Endothelial cell (in vitro differentiated cells): ENCODE results near the gene MYH11. TPM values are rescaled to one million over a fixed set of nuclear protein-coding genes. Genes with fewer than 3 reads are reported as not detected.
"Not testable (repeated sequence)": the region's sequence is repeated elsewhere in the genome, so short reads cannot be mapped to it uniquely, and the experiment has no call there.

Experiments
- DNase-seq: peaks from one replicate; pipeline ENCODE4 v3.0.0; 2021; ENCODE audit warnings: low spot score
- H3K27ac Mint-ChIP-seq: one replicate; pipeline ENCODE4 v1.8.0; 2021; ENCODE audit warnings: mixed read lengths, inconsistent platforms; ENCODE audit not compliant: unreplicated experiment
- H3K27me3 Mint-ChIP-seq: one replicate; pipeline ENCODE4 v1.8.0; 2021; ENCODE audit warnings: mild to moderate bottlenecking, moderate library complexity, mixed read lengths, inconsistent platforms; ENCODE audit not compliant: unreplicated experiment
- H3K36me3 Mint-ChIP-seq: one replicate; pipeline ENCODE4 v1.8.0; 2021; ENCODE audit warnings: mild to moderate bottlenecking, low read depth, mixed read lengths, inconsistent platforms; ENCODE audit not compliant: unreplicated experiment
- H3K4me1 Mint-ChIP-seq: one replicate; pipeline ENCODE4 v1.8.0; 2021; ENCODE audit warnings: mild to moderate bottlenecking, mixed read lengths, inconsistent platforms; ENCODE audit not compliant: unreplicated experiment
- H3K4me3 Mint-ChIP-seq: one replicate; pipeline ENCODE4 v1.8.0; 2021; ENCODE audit warnings: mild to moderate bottlenecking, mixed read lengths, inconsistent platforms; ENCODE audit not compliant: unreplicated experiment
- H3K9me3 Mint-ChIP-seq: one replicate; pipeline ENCODE4 v1.8.0; 2021; ENCODE audit warnings: mixed read lengths, inconsistent platforms; ENCODE audit not compliant: unreplicated experiment
- total RNA-seq: library from RNA; stranded (reverse); fragmentation: NEBNext Ultra II Directional; extraction: Animal tissue kit (Norgen Biotek cat#: 25700); gene quantifications from one replicate; pipeline ENCODE4 v1.2.1, GENCODE V29; 2021; ENCODE audit not compliant: unreplicated experiment
- TF ChIP-seq, protein P1 (sequence below): fragments of 200-600 bp; sonication (generic); IDR thresholded peaks from one replicate; pipeline ENCODE4 v1.5.0; 2021; ENCODE audit warnings: antibody characterized with exemption; ENCODE audit not compliant: unreplicated experiment

MYH11 gene
- total RNA-seq, 1 donor from 2014 or later = 0.51 TPM

DNA sequence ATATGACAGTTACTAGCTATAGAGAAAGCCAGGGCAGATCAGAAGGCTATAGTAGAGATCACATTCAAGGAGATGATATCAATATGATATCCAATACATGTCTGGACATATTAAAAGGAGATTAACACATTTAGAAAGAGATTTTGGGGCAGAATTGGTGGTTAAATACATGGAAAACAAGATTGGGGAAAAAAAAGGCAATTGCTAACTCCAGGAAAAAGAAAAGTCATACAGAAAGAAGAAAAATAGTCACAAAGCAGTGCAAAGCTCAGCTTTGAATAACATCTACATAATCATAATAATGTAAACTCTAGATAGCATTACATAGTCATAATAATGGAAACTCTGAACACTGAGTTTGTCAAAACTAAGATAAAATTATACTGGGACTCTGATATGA, 40.6 kb downstream of the MYH11 start:
- no peaks in the 10 kb centered on the region for H3K4me1 Mint-ChIP-seq

GRCh38 chr16:15812401-15812750, 44.5 kb downstream of the MYH11 start:
- H3K36me3 Mint-ChIP-seq, DNase-seq, H3K4me1 Mint-ChIP-seq, H3K27me3 Mint-ChIP-seq, H3K9me3 Mint-ChIP-seq, H3K4me3 Mint-ChIP-seq, H3K27ac Mint-ChIP-seq: not testable (repeated sequence)

More for the DNA sequence above, 40.6 kb downstream of the MYH11 start:
- no peaks in the 10 kb centered on the region for H3K36me3 Mint-ChIP-seq
- H3K4me3 Mint-ChIP-seq = no peak overlapping the region
- H3K27me3 Mint-ChIP-seq = no peaks in the 10 kb centered on the region
- no peak overlapping the region for H3K27ac Mint-ChIP-seq
- TF ChIP-seq, protein P1, sequence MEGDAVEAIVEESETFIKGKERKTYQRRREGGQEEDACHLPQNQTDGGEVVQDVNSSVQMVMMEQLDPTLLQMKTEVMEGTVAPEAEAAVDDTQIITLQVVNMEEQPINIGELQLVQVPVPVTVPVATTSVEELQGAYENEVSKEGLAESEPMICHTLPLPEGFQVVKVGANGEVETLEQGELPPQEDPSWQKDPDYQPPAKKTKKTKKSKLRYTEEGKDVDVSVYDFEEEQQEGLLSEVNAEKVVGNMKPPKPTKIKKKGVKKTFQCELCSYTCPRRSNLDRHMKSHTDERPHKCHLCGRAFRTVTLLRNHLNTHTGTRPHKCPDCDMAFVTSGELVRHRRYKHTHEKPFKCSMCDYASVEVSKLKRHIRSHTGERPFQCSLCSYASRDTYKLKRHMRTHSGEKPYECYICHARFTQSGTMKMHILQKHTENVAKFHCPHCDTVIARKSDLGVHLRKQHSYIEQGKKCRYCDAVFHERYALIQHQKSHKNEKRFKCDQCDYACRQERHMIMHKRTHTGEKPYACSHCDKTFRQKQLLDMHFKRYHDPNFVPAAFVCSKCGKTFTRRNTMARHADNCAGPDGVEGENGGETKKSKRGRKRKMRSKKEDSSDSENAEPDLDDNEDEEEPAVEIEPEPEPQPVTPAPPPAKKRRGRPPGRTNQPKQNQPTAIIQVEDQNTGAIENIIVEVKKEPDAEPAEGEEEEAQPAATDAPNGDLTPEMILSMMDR = no peak
- no peaks in the 10 kb centered on the region for H3K9me3 Mint-ChIP-seq
- DNase-seq = no peak

GRCh38 chr16:15811481-15812400, 45.1 kb downstream of the MYH11 start:
- Mint-ChIP-seq H3K9me3 (no peaks in the 10 kb centered on the region), H3K27me3 (peaks cover 1% of the 10 kb centered on the region), H3K36me3 (no peaks in the 10 kb centered on the region), H3K4me3 (no peak overlapping the region), H3K4me1 (peaks cover 12% of the 10 kb centered on the region), H3K27ac (no peak overlapping the region)
- TF ChIP-seq, protein P1 = no peak
- no peak for DNase-seq

DNA sequence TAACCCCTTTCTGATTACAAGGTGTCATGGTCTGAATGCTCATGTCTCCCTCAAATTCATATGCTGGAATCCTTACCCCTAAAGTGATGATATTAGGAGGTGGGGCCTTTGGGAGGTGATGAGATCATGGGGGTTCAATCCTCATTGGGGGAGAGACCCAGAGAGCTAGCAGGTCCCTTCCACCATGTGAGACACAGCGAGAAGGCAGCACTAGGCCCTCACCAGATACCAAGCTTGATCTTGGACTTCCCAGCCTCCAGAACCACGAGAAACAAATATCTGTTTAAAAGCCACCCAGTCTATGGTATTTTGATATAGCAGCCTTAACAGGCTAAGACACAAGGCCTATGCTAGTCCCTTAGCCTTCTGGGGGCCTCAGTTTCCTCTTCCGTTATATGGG, 45.9 kb downstream of the MYH11 start:
- TF ChIP-seq, protein P1 = no peak
- no peaks in the 10 kb centered on the region for H3K9me3 Mint-ChIP-seq
- H3K27ac Mint-ChIP-seq = no peak overlapping the region
- no peak overlapping the region for H3K4me3 Mint-ChIP-seq
- no peak for DNase-seq
- peaks cover 1% of the 10 kb centered on the region for H3K27me3 Mint-ChIP-seq
- no peaks in the 10 kb centered on the region for H3K36me3 Mint-ChIP-seq
- peaks cover 12% of the 10 kb centered on the region for H3K4me1 Mint-ChIP-seq

- Mint-ChIP-seq H3K9me3 (no peaks in the 10 kb centered on the region), H3K27me3 (peaks cover 1% of the 10 kb centered on the region), H3K36me3 (no peaks in the 10 kb centered on the region), H3K27ac (no peak overlapping the region), H3K4me3 (no peak overlapping the region), H3K4me1 (peaks cover 12% of the 10 kb centered on the region)
- TF ChIP-seq, protein P1 = no peak
- no peak for DNase-seq
These were observed 46.4 kb downstream of the MYH11 start for GRCh38 chr16:15810411-15810810.

GRCh38 chr16:15809297-15809696, 47.5 kb downstream of the MYH11 start:
- H3K4me3 Mint-ChIP-seq, H3K27ac Mint-ChIP-seq: not testable (repeated sequence)

More at GRCh38 chr16:15809297-15809696, 47.5 kb downstream of the MYH11 start:
- not testable (repeated sequence) for DNase-seq, H3K36me3 Mint-ChIP-seq, H3K9me3 Mint-ChIP-seq, H3K27me3 Mint-ChIP-seq
- peaks cover 12% of the 10 kb centered on the region for H3K4me1 Mint-ChIP-seq
